Kidney epithelial cell (primary cell): ENCODE results near the gene SPPL2A. TPM values are rescaled to one million over a fixed set of nuclear protein-coding genes. Genes with fewer than 3 reads are reported as not detected.

Experiments
- DNase-seq: peaks from one replicate; pipeline ENCODE4 v3.0.0-alpha.2; 2010; ENCODE audit warnings: low read depth
- H3K27me3 ChIP-seq: 2 replicates; pipeline ENCODE4 v1.6.0; 2011; ENCODE audit warnings: low read length; ENCODE audit not compliant: control insufficient read depth, insufficient read depth
- H3K36me3 ChIP-seq: 2 replicates; pipeline ENCODE4 v1.5.1; 2011; ENCODE audit warnings: low read length; ENCODE audit not compliant: control insufficient read depth, insufficient read depth
- H3K4me3 ChIP-seq: 2 replicates; pipeline ENCODE4 v1.5.1; 2011; ENCODE audit warnings: low read depth, mild to moderate bottlenecking, control low read depth, low read length
- total RNA-seq: library from RNA; depleted of rRNA; stranded (reverse); fragments of >200 nt; gene quantifications from 2 replicates; pipeline ENCODE4 v1.2.3, GENCODE V29; 2015
- TF ChIP-seq, protein P1 (sequence below): IDR thresholded peaks from 2 replicates; pipeline ENCODE4 v1.5.1; 2011; ENCODE audit warnings: mild to moderate bottlenecking, moderate library complexity, low read length, control low read depth, inconsistent platforms; ENCODE audit not compliant: insufficient read depth, poor library complexity, severe bottlenecking

The SPPL2A gene
- total RNA-seq, 1 donor from 2014 or later, result 138 TPM

DNA sequence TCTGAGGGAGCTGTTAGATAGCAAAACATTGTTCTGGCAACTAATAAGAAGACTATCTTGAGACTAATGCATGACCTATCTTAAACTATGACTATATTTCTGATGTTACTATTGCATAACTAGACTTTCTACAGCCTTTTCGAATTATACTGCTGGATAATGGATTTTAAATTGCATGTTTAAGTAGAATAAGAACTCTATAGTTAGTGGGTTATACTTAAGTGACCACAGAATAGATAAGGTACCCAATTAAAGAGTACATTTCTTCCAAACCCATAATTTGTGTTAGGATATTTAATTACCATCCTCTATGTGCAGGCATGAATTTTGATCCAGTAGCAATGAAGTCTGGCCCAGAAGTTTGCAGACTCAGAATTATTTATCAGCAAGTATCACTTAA lies 44.6 kb upstream of the SPPL2A start:
- H3K4me3 ChIP-seq, result no peak overlapping the region
- DNase-seq, result no peak
- TF ChIP-seq, protein P1, sequence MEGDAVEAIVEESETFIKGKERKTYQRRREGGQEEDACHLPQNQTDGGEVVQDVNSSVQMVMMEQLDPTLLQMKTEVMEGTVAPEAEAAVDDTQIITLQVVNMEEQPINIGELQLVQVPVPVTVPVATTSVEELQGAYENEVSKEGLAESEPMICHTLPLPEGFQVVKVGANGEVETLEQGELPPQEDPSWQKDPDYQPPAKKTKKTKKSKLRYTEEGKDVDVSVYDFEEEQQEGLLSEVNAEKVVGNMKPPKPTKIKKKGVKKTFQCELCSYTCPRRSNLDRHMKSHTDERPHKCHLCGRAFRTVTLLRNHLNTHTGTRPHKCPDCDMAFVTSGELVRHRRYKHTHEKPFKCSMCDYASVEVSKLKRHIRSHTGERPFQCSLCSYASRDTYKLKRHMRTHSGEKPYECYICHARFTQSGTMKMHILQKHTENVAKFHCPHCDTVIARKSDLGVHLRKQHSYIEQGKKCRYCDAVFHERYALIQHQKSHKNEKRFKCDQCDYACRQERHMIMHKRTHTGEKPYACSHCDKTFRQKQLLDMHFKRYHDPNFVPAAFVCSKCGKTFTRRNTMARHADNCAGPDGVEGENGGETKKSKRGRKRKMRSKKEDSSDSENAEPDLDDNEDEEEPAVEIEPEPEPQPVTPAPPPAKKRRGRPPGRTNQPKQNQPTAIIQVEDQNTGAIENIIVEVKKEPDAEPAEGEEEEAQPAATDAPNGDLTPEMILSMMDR, result no peak
- H3K27me3 ChIP-seq, result no peaks in the 10 kb centered on the region
- H3K36me3 ChIP-seq, result no peaks in the 10 kb centered on the region

- TF ChIP-seq, protein P1, result no peak
- Histone ChIP-seq H3K4me3 (no peak overlapping the region), H3K27me3 (no peaks in the 10 kb centered on the region), H3K36me3 (no peaks in the 10 kb centered on the region)
- DNase-seq, result no peak
Measured at GRCh38 chr15:50808728-50809127, 43.2 kb upstream of the SPPL2A start.

GRCh38 chr15:50803479-50804180 lies 38.1 kb upstream of the SPPL2A start:
- TF ChIP-seq, protein P1, result no peak

DNA sequence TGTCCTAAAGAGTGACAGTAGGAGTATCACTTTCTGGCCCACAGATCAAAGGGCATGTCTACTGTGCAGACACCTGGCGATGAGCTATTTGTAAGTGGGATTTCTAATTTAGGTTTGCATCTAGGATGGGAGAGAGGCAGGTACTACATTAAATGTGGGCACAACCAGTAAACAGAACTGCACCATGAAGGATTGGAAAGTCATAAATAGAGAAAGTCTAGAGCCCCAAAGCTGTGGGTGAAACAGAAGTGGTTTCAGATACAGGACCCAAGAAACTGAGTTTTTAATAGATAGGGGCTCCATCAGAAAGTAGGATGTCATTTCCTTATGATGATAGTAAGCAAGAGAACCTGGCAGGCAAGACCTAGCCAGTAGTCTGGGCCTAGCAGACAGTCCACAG lies 35.2 kb upstream of the SPPL2A start:
- no peak overlapping the region for H3K4me3 ChIP-seq
- no peaks in the 10 kb centered on the region for H3K36me3 ChIP-seq
- H3K27me3 ChIP-seq, result no peaks in the 10 kb centered on the region
- TF ChIP-seq, protein P1, result no peak
- DNase-seq, result no peak

More at GRCh38 chr15:50803479-50804180, 38.1 kb upstream of the SPPL2A start:
- Histone ChIP-seq H3K27me3 (no peaks in the 10 kb centered on the region), H3K4me3 (no peak overlapping the region), H3K36me3 (no peaks in the 10 kb centered on the region)
- DNase-seq, result no peak

DNA sequence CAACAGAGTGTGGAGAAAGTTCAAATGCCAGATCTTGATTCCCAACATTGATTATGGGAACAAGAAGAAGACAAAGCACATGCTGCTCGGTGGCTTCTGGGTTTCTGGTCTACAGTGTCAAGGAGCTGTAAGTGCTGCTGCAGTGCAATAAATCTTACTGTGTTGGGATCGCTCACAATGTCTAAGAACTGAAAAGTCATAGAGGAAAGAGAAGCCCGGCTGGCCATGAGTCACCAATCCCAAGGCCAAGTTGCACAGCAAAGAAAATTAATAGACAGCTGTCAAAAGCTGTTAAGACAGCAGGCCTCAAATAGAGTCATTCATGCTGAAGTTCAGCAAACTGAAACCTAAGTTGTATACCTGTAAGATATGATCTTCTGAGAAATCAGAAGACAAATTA lies 33.2 kb upstream of the SPPL2A start:
- DNase-seq, result no peak
- no peaks in the 10 kb centered on the region for H3K27me3 ChIP-seq
- H3K36me3 ChIP-seq, result no peaks in the 10 kb centered on the region
- no peak overlapping the region for H3K4me3 ChIP-seq
- TF ChIP-seq, protein P1, result no peak

DNA sequence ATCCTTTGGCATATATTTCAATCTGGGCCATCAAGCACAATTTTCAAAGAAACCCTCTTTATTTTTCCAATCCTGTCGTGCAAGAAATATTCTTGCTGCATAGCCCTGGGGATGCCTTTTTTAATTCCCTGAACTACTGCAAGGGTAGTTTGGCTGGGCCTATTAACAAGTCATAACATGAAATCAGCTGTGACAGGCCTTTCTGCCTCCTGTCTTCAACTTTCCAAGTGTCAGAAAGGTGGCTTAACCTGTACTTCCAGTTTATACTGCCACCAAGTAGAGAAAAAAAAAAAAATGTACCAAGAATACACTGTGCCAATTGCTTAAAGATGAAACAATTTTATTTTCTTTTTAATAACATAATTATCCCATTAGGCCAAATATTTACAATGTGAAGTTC lies 32.4 kb upstream of the SPPL2A start:
- TF ChIP-seq, protein P1, result no peak
- Histone ChIP-seq H3K4me3 (no peak overlapping the region), H3K36me3 (no peaks in the 10 kb centered on the region), H3K27me3 (no peaks in the 10 kb centered on the region)
- no peak for DNase-seq
